K562 (cell line): ENCODE results near the gene ZNF239. TPM values are rescaled to one million over a fixed set of nuclear protein-coding genes. Genes with fewer than 3 reads are reported as not detected.
A peak's percentile ranks its signal among the peaks of the same experiment; 100 is the strongest.

ENCODE experiments used
- ATAC-seq: fragments of 200-7000 bp; cut with Tn5 transposase; 3 replicates; pipeline ENCODE4 v1.9.1; 2020; ENCODE audit warnings: moderate library complexity
- BruUV-seq: library from RNA; stranded (reverse); fragments of 400-500 nt; replicated peaks from 2 replicates; lab custom pipeline; 2021; lab: Mats Ljungman, UMichigan
- CTCF ChIA-PET: fragments of 300-600 bp; formaldehyde crosslinking; extraction: SDS; loops from one replicate; lab custom pipeline; 2021; ENCODE audit warnings: low intra/inter-chr PET ratio; lab: Yijun Ruan, JAX
- POLR2A ChIA-PET: fragments of 300-600, 350-650 bp; sonication (Branson Sonifier 250); formaldehyde crosslinking; extraction: SDS; loops from one replicate; lab custom pipeline; 2021; ENCODE audit warnings: antibody characterized with exemption, inconsistent platforms; lab: Yijun Ruan, JAX
- DNase-seq, 4 experiments: peaks; one replicate each; pipeline versions ENCODE4 v3.0.0 to v3.0.0-alpha.2; 2011 to 2018; ENCODE audit warnings: low spot score in 3 of 4, mixed read lengths in 3 of 4; ENCODE audit errors: extremely low read depth in 1 of 4
- FAIRE-seq: peaks from 2 replicates; lab custom pipeline; 2011; peaks lifted over from hg19 to GRCh38; lab: Jason Lieb, UNC
- H2AFZ ChIP-seq: 2 replicates; pipeline ENCODE4 v1.6.0; 2011; ENCODE audit warnings: low read depth, low read length, control low read depth, inconsistent platforms
- H3K27ac ChIP-seq: fragments of 200-600 bp; 3 replicates; pipeline ENCODE4 v1.8.0; 2011; ENCODE audit warnings: low read depth, mild to moderate bottlenecking, control low read depth, inconsistent platforms, low read length, moderate library complexity, mixed read lengths; ENCODE audit errors: extremely low read depth
- H3K27me3 ChIP-seq, 2 experiments: fragments of 300-600 bp in 1 of 2; 2 replicates in 1 of 2; 3 replicates in 1 of 2; pipeline versions ENCODE4 v1.6.0 to v1.8.0; 2011; ENCODE audit warnings: inconsistent platforms in 2 of 2, low read length in 2 of 2, mild to moderate bottlenecking in 1 of 2, mixed read lengths in 1 of 2, moderate library complexity in 1 of 2; ENCODE audit not compliant: control insufficient read depth in 2 of 2, insufficient read depth in 2 of 2
- H3K36me3 ChIP-seq: fragments of 300-600 bp; 3 replicates; pipeline ENCODE4 v1.8.0; 2011; ENCODE audit warnings: mild to moderate bottlenecking, low read length, inconsistent platforms; ENCODE audit not compliant: control insufficient read depth, insufficient read depth
- H3K4me1 ChIP-seq, 2 experiments: fragments of 200-600 bp in 1 of 2; replicated peaks in 1 of 2; 2 replicates in 1 of 2; 3 replicates in 1 of 2; pipeline versions ENCODE4 v1.5.1 to v1.8.0; 2011; ENCODE audit warnings: inconsistent platforms in 2 of 2, low read length in 2 of 2, mild to moderate bottlenecking in 1 of 2, mixed read lengths in 1 of 2, moderate library complexity in 1 of 2; ENCODE audit not compliant: control insufficient read depth in 2 of 2, insufficient read depth in 2 of 2
- H3K4me2 ChIP-seq: 2 replicates; pipeline ENCODE4 v1.6.1; 2011; ENCODE audit warnings: low read length, control low read depth, inconsistent platforms, mixed read lengths; ENCODE audit not compliant: insufficient read depth
- H3K4me3 ChIP-seq: fragments of 200-600 bp; sonication (generic), shearing (Covaris generic); 2 replicates; pipeline ENCODE4 v1.5.1; 2016; ENCODE audit warnings: control low read depth, inconsistent platforms
- H3K79me2 ChIP-seq: fragments of 200-600 bp; 3 replicates; pipeline ENCODE4 v1.8.0; 2011; ENCODE audit warnings: low read length, inconsistent platforms; ENCODE audit not compliant: control insufficient read depth, insufficient read depth
- H3K9ac ChIP-seq, 2 experiments: 2 replicates each; pipeline versions ENCODE4 v1.6.0 to v1.6.1; 2011; ENCODE audit warnings: low read depth in 2 of 2, low read length in 2 of 2, control low read depth in 1 of 2, inconsistent platforms in 1 of 2, mild to moderate bottlenecking in 1 of 2, mixed read lengths in 1 of 2; ENCODE audit not compliant: insufficient read depth in 1 of 2
- H3K9me1 ChIP-seq: one replicate; pipeline ENCODE4 v1.6.0; 2011; ENCODE audit warnings: inconsistent platforms, mild to moderate bottlenecking, low read length, moderate library complexity; ENCODE audit not compliant: control insufficient read depth, insufficient read depth
- H3K9me3 ChIP-seq: replicated peaks from 2 replicates; pipeline ENCODE4 v1.5.1; 2011; ENCODE audit warnings: low read depth, low read length, inconsistent platforms; ENCODE audit not compliant: control insufficient read depth, insufficient read depth
- H4K20me1 ChIP-seq: replicated peaks from 2 replicates; pipeline ENCODE4 v1.6.1; 2011; ENCODE audit warnings: low read length, inconsistent platforms, mixed read lengths; ENCODE audit not compliant: control insufficient read depth, insufficient read depth
- ARNT ChIP-seq, 2 experiments: fragments of 450-650 bp; IDR thresholded peaks; 2 replicates each; pipeline ENCODE4 v1.6.1; 2016; ENCODE audit warnings: mild to moderate bottlenecking in 1 of 2
- CBFA2T2 ChIP-seq: fragments of 450-650 bp; conservative IDR thresholded peaks from 2 replicates; pipeline ENCODE4 v1.6.1; 2017; ENCODE audit warnings: mild to moderate bottlenecking
- CREM ChIP-seq: IDR thresholded peaks from 2 replicates; pipeline ENCODE4 v1.6.1; 2014; ENCODE audit warnings: antibody characterized with exemption, low read depth
- CSDE1 ChIP-seq, 2 experiments: fragments of 450-650 bp; IDR thresholded peaks; 2 replicates each; pipeline ENCODE4 v1.6.1; 2016; ENCODE audit warnings: mild to moderate bottlenecking in 1 of 2
- E2F4 ChIP-seq: sonication (generic); formaldehyde crosslinking; IDR thresholded peaks from 2 replicates; pipeline ENCODE4 v1.8.0; 2022; ENCODE audit warnings: mild to moderate bottlenecking, low read depth, missing genetic modification reagents
- EGR1 ChIP-seq: fragments of 450-650 bp; conservative IDR thresholded peaks from 2 replicates; pipeline ENCODE4 v1.6.1; 2017; ENCODE audit warnings: mild to moderate bottlenecking
- ELK3 ChIP-seq: fragments of 450-650 bp; formaldehyde crosslinking; IDR thresholded peaks from 2 replicates; pipeline ENCODE4 v1.4.0; 2020; ENCODE audit warnings: mild to moderate bottlenecking
- ESRRA ChIP-seq: fragments of 450-650 bp; IDR thresholded peaks from 2 replicates; pipeline ENCODE4 v1.6.1; 2014; ENCODE audit warnings: low read depth, mild to moderate bottlenecking, moderate library complexity, borderline replicate concordance
- MBD1 ChIP-seq: fragments of 250-450 bp; sonication (Bioruptor Pico); IDR thresholded peaks from 2 replicates; pipeline ENCODE4 v1.8.0; 2022; ENCODE audit warnings: inconsistent platforms
- MLX ChIP-seq, 2 experiments: fragments of 450-650 bp in 1 of 2; sonication (generic) in 1 of 2; formaldehyde crosslinking; conservative IDR thresholded peaks; 2 replicates each; pipeline versions ENCODE4 v1.4.0 to v1.8.1; 2020 to 2022; ENCODE audit warnings: mild to moderate bottlenecking in 1 of 2, missing genetic modification reagents in 1 of 2
- PML ChIP-seq: IDR thresholded peaks from 2 replicates; pipeline ENCODE4 v1.6.1; 2012; ENCODE audit warnings: low read length, inconsistent platforms
- SIX5 ChIP-seq, 2 experiments: IDR thresholded peaks; 2 replicates each; pipeline ENCODE4 v1.6.1; 2011; ENCODE audit warnings: low read length in 2 of 2, borderline replicate concordance in 1 of 2, low read depth in 1 of 2, mild to moderate bottlenecking in 1 of 2, moderate library complexity in 1 of 2; ENCODE audit not compliant: insufficient read depth in 1 of 2
- TAL1 ChIP-seq: fragments of 450-650 bp; IDR thresholded peaks from 2 replicates; pipeline ENCODE4 v1.6.1; 2016; ENCODE audit warnings: mild to moderate bottlenecking
- ZFP91 ChIP-seq: sonication (generic); formaldehyde crosslinking; IDR thresholded peaks from 2 replicates; pipeline ENCODE4 v1.8.0; 2022; ENCODE audit warnings: mild to moderate bottlenecking, missing genetic modification reagents
- ZNF12 ChIP-seq: sonication (generic); formaldehyde crosslinking; IDR thresholded peaks from 2 replicates; pipeline ENCODE4 v1.4.0; 2020; ENCODE audit warnings: mild to moderate bottlenecking, missing genetic modification reagents
- ZNF282 ChIP-seq: sonication (generic); formaldehyde crosslinking; IDR thresholded peaks from 2 replicates; pipeline ENCODE4 v1.8.1; 2023; ENCODE audit warnings: missing genetic modification reagents
- WGBS: fragments of 100-300 bp; shearing (Covaris generic); methylation state at CpG from one replicate; pipeline ENCODE4 v1.1.6; 2016; ENCODE audit warnings: low coverage, mixed read lengths; ENCODE audit not compliant: insufficient coverage; ENCODE audit errors: missing lambda C conversion rate; 5-methylcytosine and 5-hydroxymethylcytosine counted together
- in situ Hi-C: fragments of 300-500 bp; cut with MboI; formaldehyde crosslinking; loops from 4 replicates; pipeline ENCODE4 v1.15.0; 2018; ENCODE audit warnings: inconsistent platforms, mixed read lengths
- intact Hi-C: fragments of 100-400 bp; cut with micrococcal nuclease; formaldehyde crosslinking; loops from 2 replicates; pipeline ENCODE4 v1.14.2; 2022
- polyA plus RNA-seq, 8 experiments: library from polyadenylated mRNA; depleted of rRNA in 4 of 8; stranded (reverse) in 5 of 8; unstranded in 3 of 8; fragments of >200 nt; fragmentation: Nextera tagmentation in 2 of 8; fragmentation: Illumina TruSeq in 1 of 8; extraction: Ambion mirVana in 2 of 8; extraction: Trizol in 1 of 8; gene quantifications; 2 replicates each; pipeline versions ENCODE4 v1.2.1 to v1.2.3, GENCODE V29; 2011 to 2014; ENCODE audit warnings: inconsistent platforms in 1 of 8, missing spikeins in 1 of 8
- total RNA-seq, 7 experiments: library from RNA; depleted of rRNA in 6 of 7; stranded (reverse); fragments of >200 nt in 6 of 7; fragmentation: Illumina TruSeq in 2 of 7; extraction: Trizol in 2 of 7; gene quantifications; 2 replicates each; pipeline versions ENCODE4 v1.2.1 to v1.2.3, GENCODE V29; 2011 to 2021; ENCODE audit warnings: low replicate concordance in 1 of 7

The ZNF239 gene
- total and polyA plus RNA-seq, 9 of the 15 experiments (the other 6 are each of a cell fraction or from before 2014, with no cell fraction given): 13.7 to 26.7 (median 23.4) TPM

- TF ChIP-seq SIX5 (IDR thresholded peaks at IDR 0.05; ENCODE audit: borderline replicate concordance in 1 of 2, insufficient read depth in 1 of 2, low read depth in 1 of 2, low read length in 2 of 2) (no peak), E2F4 (CRISPR knock-in tag) (no peak), TAL1 (no peak), PML (no peak)
- TF ChIP-seq, all 486 proteins: peak for 0
These were observed 1.6 kb upstream of the ZNF239 start (continued) for GRCh38 chr10:43576062-43576461.

GRCh38 chr10:43574906-43575305 lies 490 bp upstream of the ZNF239 start:
- no peak for ATAC-seq
- Histone ChIP-seq H3K9me3 (peaks cover 16% of the 10 kb centered on the region), H3K9ac (0 out of 4 replicates have a peak overlapping the region, but pooled peaks of 1 of the 2 experiments have one; percentile 79), H3K27me3 (no peaks in the 10 kb centered on the region), H3K4me1 (peaks cover 8 to 17% of the 10 kb centered on the region in 2 experiments; a peak in 3 of 5 replicates), H2AFZ (peak overlapping the region; percentile 87), H3K79me2 (peaks cover 43% of the 10 kb centered on the region), H3K4me3 (peak overlapping the region; percentile 61), H3K9me1 (no peaks in the 10 kb centered on the region), H4K20me1 (no peaks in the 10 kb centered on the region), H3K27ac (no peak overlapping the region; the same call in 1 of the 3 replicates), H3K36me3 (peaks cover 29% of the 10 kb centered on the region), H3K4me2 (peak overlapping the region; percentile 85)
- no peak for FAIRE-seq
- WGBS: 77% methylated on average over 8 of the region's 8 CpGs
- ChIA-PET CTCF (no interaction called here), POLR2A (no interaction called here)
- BruUV-seq: no TSS peak
- intact Hi-C loops: loop anchor here (5.0 to 10.0 kb wide), 2 partner anchors 72 to 100 kb away; partner anchors contain the start of gene ZNF32
- DNase-seq: no peak
- in situ Hi-C loops: no loop called here
- TF ChIP-seq ZNF282 (no peak), ELK3 (CRISPR knock-in tag) (no peak), MLX (CRISPR knock-in tag; conservative IDR thresholded peaks at IDR 0.05) (no peak), CBFA2T2 (no peak), EGR1 (no peak), MBD1 (0 out of 2 replicates have a peak, but pooled peaks have one; percentile 58), ZNF12 (CRISPR knock-in tag) (no peak), CREM (no peak), ZFP91 (no peak), CSDE1 (IDR thresholded peaks at IDR 0.05) (no peak), ESRRA (no peak), ARNT (IDR thresholded peaks at IDR 0.05) (0 out of 4 replicates have a peak, but pooled peaks of 1 of the 2 experiments have one; percentile 16)
